ENCODE measurements around the gene ALS2. TPM values are rescaled to one million over a fixed set of nuclear protein-coding genes. Genes with fewer than 3 reads are reported as not detected.

The ALS2 gene
- total and polyA plus RNA-seq, 2 experiments from 2014 or later, result 10.7 to 34.9 TPM

- H3K9me3 ChIP-seq (ENCODE audit: low read depth), result no peaks in the 10 kb centered on the region
- TF ChIP-seq EZH2phosphoT487 (IDR thresholded peaks at IDR 0.05; ENCODE audit: low read depth, severe bottlenecking, unreplicated experiment) (no peak), CTCF (IDR thresholded peaks at IDR 0.05; ENCODE audit: poor library complexity) (no peak), EZH2 (IDR thresholded peaks at IDR 0.05; ENCODE audit: borderline replicate concordance) (no peak)
- H3K36me3 ChIP-seq (replicated peaks; ENCODE audit: insufficient read depth, low read depth), result no peaks in the 10 kb centered on the region
- H3K27me3 ChIP-seq, result no peaks in the 10 kb centered on the region
- H2AFZ ChIP-seq, result no peak overlapping the region
- WGBS (ENCODE audit: low lambda C conversion rate, missing lambda C conversion rate), result 93% methylated on average over 3 of the region's 3 CpGs
- no peak for DNase-seq (ENCODE audit: low spot score)
- no peaks in the 10 kb centered on the region for H3K9me2 ChIP-seq (replicated peaks; ENCODE audit: insufficient read depth)
- no peaks in the 10 kb centered on the region for H4K20me1 ChIP-seq (ENCODE audit: insufficient read depth, poor library complexity, severe bottlenecking)
- H3K27ac ChIP-seq, result no peak overlapping the region
- H3K79me2 ChIP-seq, result no peaks in the 10 kb centered on the region
- no peak overlapping the region for H3K4me2 ChIP-seq
- no peaks in the 10 kb centered on the region for H3K4me1 ChIP-seq (ENCODE audit: insufficient read depth)
- H3K4me3 ChIP-seq, result no peak overlapping the region
Measured at GRCh38 chr2:201788371-201788770, 7.6 kb upstream of the ALS2 start.

- no peaks in the 10 kb centered on the region for H4K20me1 ChIP-seq (ENCODE audit: insufficient read depth, poor library complexity, severe bottlenecking)
- TF ChIP-seq CTCF (IDR thresholded peaks at IDR 0.05; ENCODE audit: poor library complexity) (no peak), EZH2phosphoT487 (IDR thresholded peaks at IDR 0.05; ENCODE audit: low read depth, severe bottlenecking, unreplicated experiment) (no peak), EZH2 (IDR thresholded peaks at IDR 0.05; ENCODE audit: borderline replicate concordance) (no peak)
- no peaks in the 10 kb centered on the region for H3K9me2 ChIP-seq (replicated peaks; ENCODE audit: insufficient read depth)
- no peak overlapping the region for H2AFZ ChIP-seq
- H3K36me3 ChIP-seq (replicated peaks; ENCODE audit: insufficient read depth, low read depth), result no peaks in the 10 kb centered on the region
- no peaks in the 10 kb centered on the region for H3K4me1 ChIP-seq (ENCODE audit: insufficient read depth)
- no peak for DNase-seq (ENCODE audit: low spot score)
- no peaks in the 10 kb centered on the region for H3K79me2 ChIP-seq
- no peak overlapping the region for H3K4me2 ChIP-seq
- H3K9me3 ChIP-seq (ENCODE audit: low read depth), result no peaks in the 10 kb centered on the region
- no peak overlapping the region for H3K4me3 ChIP-seq
- no peak overlapping the region for H3K27ac ChIP-seq
- H3K27me3 ChIP-seq, result no peaks in the 10 kb centered on the region
Measured at GRCh38 chr2:201786471-201786870, 5.7 kb upstream of the ALS2 start.

- no peak for DNase-seq (ENCODE audit: low spot score)
- no peak overlapping the region for H3K4me3 ChIP-seq
- H2AFZ ChIP-seq, result no peak overlapping the region
- no peaks in the 10 kb centered on the region for H3K36me3 ChIP-seq (replicated peaks; ENCODE audit: insufficient read depth, low read depth)
- WGBS (ENCODE audit: low lambda C conversion rate, missing lambda C conversion rate), result 82% methylated on average over 4 of the region's 4 CpGs
- H3K4me1 ChIP-seq (ENCODE audit: insufficient read depth), result no peaks in the 10 kb centered on the region
- H3K9me2 ChIP-seq (replicated peaks; ENCODE audit: insufficient read depth), result no peaks in the 10 kb centered on the region
- H3K79me2 ChIP-seq, result peaks cover 2% of the 10 kb centered on the region
- H3K4me2 ChIP-seq, result no peak overlapping the region
- no peak for TF ChIP-seq EZH2 (IDR thresholded peaks at IDR 0.05; ENCODE audit: borderline replicate concordance)
- no peak for TF ChIP-seq EZH2phosphoT487 (IDR thresholded peaks at IDR 0.05; ENCODE audit: low read depth, severe bottlenecking, unreplicated experiment)
- TF ChIP-seq CTCF (IDR thresholded peaks at IDR 0.05; ENCODE audit: poor library complexity), result no peak
- H3K9me3 ChIP-seq (ENCODE audit: low read depth), result no peaks in the 10 kb centered on the region
- H3K27ac ChIP-seq, result no peak overlapping the region
- no peaks in the 10 kb centered on the region for H4K20me1 ChIP-seq (ENCODE audit: insufficient read depth, poor library complexity, severe bottlenecking)
- H3K27me3 ChIP-seq, result no peaks in the 10 kb centered on the region
Measured at GRCh38 chr2:201785135-201785534, 4.4 kb upstream of the ALS2 start.

DNA sequence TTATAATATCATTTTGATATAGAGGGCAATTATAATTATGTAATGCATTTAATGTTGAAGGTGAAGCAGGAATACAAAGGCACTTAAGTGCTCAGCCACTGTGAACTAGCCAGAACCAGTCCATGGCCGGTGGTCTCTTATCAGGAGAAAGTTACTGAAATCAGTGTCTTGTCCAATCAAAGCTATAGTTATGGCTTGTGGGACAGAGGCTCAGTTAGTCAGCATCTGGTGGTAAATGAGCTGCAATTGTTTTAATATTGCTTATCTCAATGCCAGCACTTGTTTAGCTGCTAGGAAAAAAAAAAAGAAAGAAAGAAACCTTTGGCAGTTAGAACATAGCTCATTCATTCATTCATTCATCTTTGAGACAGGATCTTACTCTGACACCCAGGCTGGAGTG lies 3.8 kb upstream of the ALS2 start:
- no peak overlapping the region for H3K27ac ChIP-seq
- WGBS (ENCODE audit: low lambda C conversion rate, missing lambda C conversion rate), result 50% methylated on average over 1 of the region's 1 CpG
- no peak overlapping the region for H3K4me3 ChIP-seq
- no peaks in the 10 kb centered on the region for H3K9me2 ChIP-seq (replicated peaks; ENCODE audit: insufficient read depth)
- no peak for DNase-seq (ENCODE audit: low spot score)
- no peaks in the 10 kb centered on the region for H3K27me3 ChIP-seq
- H3K79me2 ChIP-seq, result peaks cover 8% of the 10 kb centered on the region
- no peak overlapping the region for H3K4me2 ChIP-seq
- peaks cover 2% of the 10 kb centered on the region for H3K4me1 ChIP-seq (ENCODE audit: insufficient read depth)
- no peaks in the 10 kb centered on the region for H4K20me1 ChIP-seq (ENCODE audit: insufficient read depth, poor library complexity, severe bottlenecking)
- no peak for TF ChIP-seq EZH2phosphoT487 (IDR thresholded peaks at IDR 0.05; ENCODE audit: low read depth, severe bottlenecking, unreplicated experiment)
- TF ChIP-seq EZH2 (IDR thresholded peaks at IDR 0.05; ENCODE audit: borderline replicate concordance), result no peak
- no peak for TF ChIP-seq CTCF (IDR thresholded peaks at IDR 0.05; ENCODE audit: poor library complexity)
- H2AFZ ChIP-seq, result no peak overlapping the region
- no peaks in the 10 kb centered on the region for H3K36me3 ChIP-seq (replicated peaks; ENCODE audit: insufficient read depth, low read depth)
- H3K9me3 ChIP-seq (ENCODE audit: low read depth), result no peaks in the 10 kb centered on the region
